Endometrial microvascular endothelial cells (primary cell): ENCODE data around the gene RGS3. TPM values are rescaled to one million over a fixed set of nuclear protein-coding genes. Genes with fewer than 3 reads are reported as not detected.
"Not testable (repeated sequence)": the region's sequence is repeated elsewhere in the genome, so short reads cannot be mapped to it uniquely, and the experiment has no call there.

Experiments used
- in situ Hi-C: cut with HindIII; loops from 2 replicates; pipeline ENCODE4 v1.10.0; 2017; ENCODE audit warnings: low sequenced_read_pairs, low pct_unique_long_range_greater_than_20kb; ENCODE audit errors: inconsistent ontology term
- total RNA-seq: library from RNA; depleted of rRNA; stranded (reverse); fragments of >200 nt; gene quantifications from one replicate; pipeline ENCODE4 v1.2.3, GENCODE V29; 2015; ENCODE audit errors: inconsistent ontology term

Gene RGS3
- total RNA-seq, 1 donor from 2014 or later = 106 TPM

DNA sequence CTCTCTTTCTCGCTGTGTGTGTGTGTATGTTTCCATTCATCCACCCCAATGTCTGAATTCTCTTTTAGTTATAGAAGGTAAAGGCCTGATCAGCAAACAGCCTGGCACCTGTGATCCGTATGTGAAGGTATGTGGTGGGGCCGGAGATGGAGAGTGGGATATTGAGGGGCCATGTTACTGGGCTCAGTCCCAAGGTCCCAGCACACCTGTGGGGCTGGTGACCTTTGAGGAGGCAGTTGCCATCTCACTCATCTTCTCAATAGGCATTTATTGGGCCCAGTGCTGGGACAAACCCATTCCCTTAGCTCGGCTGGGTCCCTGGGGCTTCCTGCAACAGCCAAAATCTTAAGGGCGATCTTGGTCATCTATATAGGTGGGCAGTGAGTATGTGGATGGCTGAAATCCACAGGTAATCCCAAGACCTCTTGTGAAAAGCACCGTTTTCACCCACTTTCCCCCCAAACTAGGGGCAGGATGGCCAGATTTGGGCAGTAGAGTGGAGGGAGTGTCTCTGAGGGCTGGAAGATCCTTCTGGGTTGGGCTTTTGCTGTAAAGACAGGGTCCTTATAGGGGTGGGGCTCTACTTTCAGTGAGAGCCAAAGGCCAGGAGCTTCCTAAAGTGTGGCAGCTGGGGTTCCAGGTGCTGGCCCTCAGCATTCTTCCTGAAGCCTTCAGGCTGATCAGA lies 19.6 kb downstream of the RGS3 start:
- in situ Hi-C loops = no loop called here

DNA sequence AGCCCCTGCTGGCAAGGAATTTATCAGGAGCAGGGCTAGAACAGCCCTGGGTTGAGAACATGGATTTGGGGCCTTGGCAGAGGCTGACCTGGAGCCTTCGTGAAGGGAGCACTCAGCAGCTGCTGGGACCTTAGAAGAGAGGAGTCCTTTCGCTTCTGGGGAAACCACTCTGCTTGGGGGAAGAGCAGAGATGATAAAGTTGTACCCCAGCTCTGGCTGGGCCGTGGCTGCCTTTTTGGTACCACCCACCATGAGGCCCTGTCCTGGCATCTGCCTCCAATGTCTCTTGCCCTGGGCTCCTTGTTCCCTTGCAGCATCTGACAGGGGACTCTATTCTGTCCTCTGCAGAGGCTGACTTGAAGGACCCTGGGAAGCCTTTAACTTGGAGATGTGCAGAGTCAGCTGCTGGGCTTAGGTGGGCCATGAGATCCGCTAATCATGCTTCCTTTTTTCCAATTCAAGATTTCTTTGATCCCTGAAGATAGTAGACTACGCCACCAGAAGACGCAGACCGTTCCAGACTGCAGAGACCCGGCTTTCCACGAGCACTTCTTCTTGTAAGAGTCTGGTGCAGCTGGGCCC lies 20.2 kb downstream of the RGS3 start:
- in situ Hi-C loops = no loop called here

DNA sequence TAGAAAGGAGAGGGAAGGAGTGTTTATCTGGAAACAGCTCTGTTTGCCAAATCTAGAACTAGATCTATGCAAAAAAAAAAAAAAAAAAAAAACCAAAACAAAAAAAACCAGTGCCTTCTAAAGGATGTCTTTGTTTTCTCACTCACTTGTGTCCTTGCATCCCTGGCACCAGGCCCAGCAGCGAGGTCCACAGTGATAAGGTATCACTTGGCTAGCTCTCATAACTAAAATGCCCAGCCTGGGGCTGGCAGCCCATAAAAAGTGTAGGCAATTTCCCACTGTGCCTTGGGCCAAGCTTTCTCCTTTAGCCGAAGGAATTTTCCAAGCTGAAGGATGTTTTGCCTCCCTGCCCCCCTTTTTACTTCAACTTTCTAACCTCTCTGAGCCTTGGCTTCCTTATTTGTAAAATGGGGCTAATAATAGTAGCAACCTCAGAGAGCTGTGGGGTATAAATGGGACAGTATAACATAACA lies 20.8 kb downstream of the RGS3 start:
- in situ Hi-C loops = no loop called here

GRCh38 chr9:113485761-113486115 lies 22.2 kb downstream of the RGS3 start:
- in situ Hi-C loops = no loop called here

- in situ Hi-C loops = no loop called here
These were observed 22.8 kb downstream of the RGS3 start for GRCh38 chr9:113486327-113486726.

- in situ Hi-C loops = no loop called here
These were observed 24.5 kb downstream of the RGS3 start for GRCh38 chr9:113488071-113488470.

- in situ Hi-C loops = no loop called here
These were observed 25.0 kb downstream of the RGS3 start for GRCh38 chr9:113488490-113488889.

DNA sequence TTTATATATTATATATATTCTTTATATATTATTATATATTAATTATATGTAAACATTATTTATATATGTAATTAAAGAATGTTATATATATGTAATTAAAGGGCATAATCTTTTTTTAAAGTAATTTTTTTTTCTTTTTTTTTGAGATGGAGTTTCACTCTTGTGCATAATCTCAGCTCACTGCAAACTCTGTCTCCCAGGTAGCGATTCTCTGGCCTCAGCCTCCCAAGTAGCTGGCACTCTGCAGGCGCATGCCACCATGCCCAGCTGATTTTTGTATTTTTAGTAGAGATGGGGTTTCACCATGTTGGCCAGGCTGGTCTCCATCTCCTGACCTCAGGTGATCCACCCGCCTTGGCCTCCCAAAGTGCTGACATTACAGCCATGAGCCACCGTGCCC lies 27.6 kb downstream of the RGS3 start:
- in situ Hi-C loops = not testable (repeated sequence)

- in situ Hi-C loops = no loop called here
These were observed 29.0 kb downstream of the RGS3 start for GRCh38 chr9:113492343-113493202.

DNA sequence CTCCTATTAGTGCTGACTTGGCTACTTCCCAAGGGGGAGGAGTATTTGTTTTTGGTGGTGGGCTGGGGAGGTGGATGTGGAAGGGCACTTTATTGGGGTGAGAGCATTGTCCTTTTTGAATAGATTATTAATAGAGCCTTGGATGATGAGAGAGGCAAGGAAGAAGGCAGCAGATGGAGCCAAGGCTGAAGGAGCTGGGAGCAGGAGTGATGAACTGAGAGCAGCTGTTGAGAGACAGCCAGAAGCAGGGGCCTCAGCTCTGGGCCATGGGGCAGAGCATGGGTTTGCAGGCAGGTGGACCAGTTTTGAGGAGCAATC lies 29.6 kb downstream of the RGS3 start:
- in situ Hi-C loops = no loop called here

DNA sequence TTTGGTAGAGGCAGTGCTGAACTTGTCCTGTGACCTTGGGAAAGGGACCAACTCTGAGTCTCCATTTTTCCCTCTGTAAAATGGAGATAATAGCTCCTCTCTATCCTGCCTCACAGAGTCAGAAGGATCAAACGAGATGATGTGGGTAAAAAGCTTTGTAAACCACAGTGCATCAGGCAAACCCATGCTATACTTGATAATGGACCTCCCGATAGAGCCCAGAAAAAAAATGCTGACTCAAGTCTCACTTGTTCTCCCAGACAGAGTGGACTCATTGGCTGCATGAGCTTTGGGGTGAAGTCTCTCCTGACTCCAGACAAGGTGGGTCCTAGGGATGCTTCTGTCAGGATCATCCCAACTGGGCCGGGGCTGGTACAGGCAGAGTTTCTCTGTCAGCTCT lies 32.0 kb downstream of the RGS3 start:
- in situ Hi-C loops = no loop called here

DNA sequence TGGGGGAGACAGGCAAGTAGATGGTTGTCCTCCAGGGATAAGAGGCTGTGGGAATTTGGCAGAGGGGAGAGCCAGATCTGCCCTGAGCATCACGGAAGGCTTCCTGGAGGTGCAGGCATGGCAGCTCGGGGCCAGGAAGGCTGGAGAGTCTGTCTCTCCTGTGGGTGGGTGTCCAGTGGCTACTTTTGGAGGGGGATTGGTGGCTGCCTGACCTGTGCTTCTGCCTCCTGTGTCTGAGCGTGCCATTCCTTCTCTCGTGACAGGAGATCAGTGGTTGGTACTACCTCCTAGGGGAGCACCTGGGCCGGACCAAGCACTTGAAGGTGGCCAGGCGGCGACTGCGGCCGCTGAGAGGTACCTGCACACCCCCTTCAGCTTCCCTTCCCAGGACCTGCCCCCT lies 33.5 kb downstream of the RGS3 start:
- in situ Hi-C loops = no loop called here

GRCh38 chr9:113499153-113499875 lies 35.8 kb downstream of the RGS3 start:
- in situ Hi-C loops = no loop called here

- in situ Hi-C loops = loop anchor here (10.0 kb wide), 1 partner anchor 155 kb away; no protein-coding TSS in a partner anchor
These were observed 36.5 kb downstream of the RGS3 start for GRCh38 chr9:113499876-113500497.

DNA sequence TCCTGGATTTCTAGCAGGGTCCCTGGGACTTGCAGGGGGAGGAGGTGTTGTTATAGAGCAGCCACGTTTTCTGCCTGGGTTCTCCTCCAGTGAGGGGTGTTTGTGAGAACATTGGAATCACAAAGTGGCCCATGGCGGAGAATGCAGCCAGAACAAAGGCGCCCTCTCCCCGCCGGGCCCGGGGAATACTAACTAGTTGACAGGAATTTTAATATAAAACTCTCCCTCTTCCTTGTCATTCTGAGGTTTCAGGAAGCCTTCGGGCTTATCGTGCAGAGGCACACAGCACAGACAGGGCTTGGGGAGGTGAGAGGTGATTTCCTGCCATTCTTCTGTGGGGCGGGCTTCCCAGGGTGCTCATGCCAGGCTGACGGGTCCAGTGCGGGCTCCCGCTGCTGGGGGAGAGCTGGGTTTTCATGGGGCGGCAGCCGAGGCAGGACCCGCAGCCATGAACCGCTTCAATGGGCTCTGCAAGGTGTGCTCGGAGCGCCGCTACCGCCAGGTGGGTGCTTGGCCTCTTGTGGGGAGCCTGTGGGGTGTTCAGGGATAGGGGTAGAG lies 37.7 kb downstream of the RGS3 start:
- in situ Hi-C loops = loop anchor here (10.0 kb wide), 1 partner anchor 154 kb away; no protein-coding TSS in a partner anchor

DNA sequence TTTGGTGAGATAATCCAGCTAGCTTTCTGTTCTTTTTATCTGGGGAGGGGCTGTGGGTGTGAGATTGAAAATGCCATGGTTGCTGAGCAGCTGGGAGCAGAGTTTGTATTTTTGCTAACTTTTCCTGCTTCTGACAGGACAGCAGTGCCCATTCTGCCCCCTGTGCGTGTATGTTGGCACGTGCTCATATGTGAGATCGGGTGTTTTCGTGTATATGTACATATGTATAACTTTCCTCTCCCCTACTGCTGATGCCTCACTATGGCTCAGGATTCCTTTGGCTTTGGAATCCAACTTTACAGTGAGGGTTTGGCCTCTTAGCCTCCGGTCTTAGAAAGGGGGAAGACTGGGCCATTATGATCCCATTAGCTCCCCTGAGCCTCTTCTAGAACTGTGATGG lies 38.3 kb downstream of the RGS3 start:
- in situ Hi-C loops = loop anchor here (10.0 kb wide), 1 partner anchor 153 kb away; no protein-coding TSS in a partner anchor

GRCh38 chr9:113502427-113503034 lies 39.0 kb downstream of the RGS3 start:
- in situ Hi-C loops = loop anchor here (10.0 kb wide), 1 partner anchor 152 kb away; no protein-coding TSS in a partner anchor

DNA sequence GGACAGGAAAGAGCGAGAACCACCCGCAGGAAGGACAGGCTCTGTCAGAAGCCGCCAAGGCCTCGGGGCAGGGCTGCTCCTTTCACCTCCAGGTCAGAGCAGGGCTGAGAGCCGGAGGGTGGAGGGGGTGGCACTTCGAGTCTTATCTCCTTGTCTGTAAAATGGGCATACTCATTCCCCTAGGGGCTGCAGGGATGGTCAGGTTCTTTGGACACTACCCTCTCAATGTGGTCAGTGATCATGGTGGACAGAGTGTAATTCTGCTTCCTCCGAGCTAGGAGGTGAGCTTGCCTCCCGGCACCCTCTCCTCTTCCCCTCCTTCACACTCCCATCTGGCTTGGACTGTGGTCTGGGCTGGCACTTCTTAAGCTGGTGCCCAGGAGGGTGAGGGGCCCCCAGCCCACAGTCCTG lies 39.6 kb downstream of the RGS3 start:
- in situ Hi-C loops = loop anchor here (10.0 kb wide), 1 partner anchor 152 kb away; no protein-coding TSS in a partner anchor
